ENCODE results near the gene GALNT7. TPM values are rescaled to one million over a fixed set of nuclear protein-coding genes. Genes with fewer than 3 reads are reported as not detected.

Gene GALNT7
- total and polyA plus RNA-seq, 11 donors, result 2.3 to 12.8 (median 6.0) TPM

- WGBS, 4 donors, result 64 to 81% (median 67%) methylated on average over 1 of the region's 1 CpG
- Histone ChIP-seq H3K9me3 (no peaks in the 10 kb centered on the region), H3K36me3 (no peaks in the 10 kb centered on the region), H3K4me1 (peaks cover 0 to 17% (median 8%) of the 10 kb centered on the region in 12 donors), H3K27me3 (no peaks in the 10 kb centered on the region), H3K4me3 (no peak overlapping the region), H3K27ac (no peak overlapping the region)
- TF ChIP-seq CTCF (IDR thresholded peaks at IDR 0.05) (no peak), POLR2A (IDR thresholded peaks at IDR 0.05) (no peak)
- DNase-seq (no peak), ATAC-seq (no peak)
- intact Hi-C loops (cut with DNase I), result no loop called here
Observed at GRCh38 chr4:173272996-173273395, 104.4 kb downstream of the GALNT7 start.

- DNase-seq (no peak), ATAC-seq (no peak)
- Histone ChIP-seq H3K4me1 (peaks cover 0 to 17% (median 8%) of the 10 kb centered on the region in 12 donors), H3K4me3 (no peak overlapping the region), H3K27me3 (no peaks in the 10 kb centered on the region), H3K36me3 (no peaks in the 10 kb centered on the region), H3K27ac (no peak overlapping the region), H3K9me3 (no peaks in the 10 kb centered on the region)
- TF ChIP-seq POLR2A (IDR thresholded peaks at IDR 0.05) (no peak), CTCF (IDR thresholded peaks at IDR 0.05) (no peak)
- intact Hi-C loops (cut with DNase I), result no loop called here
Observed at GRCh38 chr4:173273941-173274340, 105.3 kb downstream of the GALNT7 start.

GRCh38 chr4:173274744-173275143 is 106.1 kb downstream of the GALNT7 start:
- Histone ChIP-seq H3K4me3 (no peak overlapping the region), H3K4me1 (peaks cover 0 to 17% (median 8%) of the 10 kb centered on the region in 12 donors), H3K36me3 (no peaks in the 10 kb centered on the region), H3K9me3 (no peaks in the 10 kb centered on the region), H3K27ac (no peak overlapping the region), H3K27me3 (no peaks in the 10 kb centered on the region)
- DNase-seq, result no peak
- intact Hi-C loops (cut with DNase I), result no loop called here
- TF ChIP-seq POLR2A (IDR thresholded peaks at IDR 0.05) (no peak), CTCF (IDR thresholded peaks at IDR 0.05) (no peak)
- ATAC-seq, result no peak
- 92 to 99% (median 95%) methylated on average over 4 of the region's 4 CpGs for WGBS, 4 donors

GRCh38 chr4:173275150-173275549 is 106.5 kb downstream of the GALNT7 start:
- H3K4me1 ChIP-seq, result peaks cover 0 to 13% (median 8%) of the 10 kb centered on the region in 12 donors
- ATAC-seq (no peak), DNase-seq (no peak)
- TF ChIP-seq POLR2A (IDR thresholded peaks at IDR 0.05) (no peak), CTCF (IDR thresholded peaks at IDR 0.05) (no peak)
- H3K36me3 ChIP-seq, result no peaks in the 10 kb centered on the region
- WGBS, 4 donors, result 74 to 78% (median 76%) methylated on average over 7 of the region's 7 CpGs
- H3K27ac ChIP-seq, result no peak overlapping the region
- H3K9me3 ChIP-seq, result no peaks in the 10 kb centered on the region
- H3K4me3 ChIP-seq, result no peak overlapping the region
- no peaks in the 10 kb centered on the region for H3K27me3 ChIP-seq
- intact Hi-C loops (cut with DNase I), result no loop called here

Measured in heart left ventricle (tissue), 16 donors.